IMR-90 (cell line): ENCODE results near the gene ZNF800. TPM values are rescaled to one million over a fixed set of nuclear protein-coding genes. Genes with fewer than 3 reads are reported as not detected.

Experiments
- ATAC-seq: fragments of 200-7000 bp; cut with Tn5 transposase; 2 replicates; pipeline ENCODE4 v1.9.1; 2020; ENCODE audit warnings: low read depth, mild to moderate bottlenecking, moderate library complexity
- BruUV-seq: library from RNA; stranded (reverse); fragments of 400-500 nt; replicated peaks from 2 replicates; lab custom pipeline; 2021; lab: Mats Ljungman, UMichigan
- CTCF ChIA-PET: fragments of 300-600 bp; formaldehyde crosslinking; extraction: SDS; loops from one replicate; lab custom pipeline; 2021; ENCODE audit warnings: antibody characterized with exemption; lab: Yijun Ruan, JAX
- POLR2A ChIA-PET: fragments of 300-600 bp; sonication (Branson Sonifier 250); formaldehyde crosslinking; loops from one replicate; lab custom pipeline; 2022; ENCODE audit warnings: antibody characterized with exemption; ENCODE audit not compliant: unreplicated experiment; lab: Charles Lee
- DNase-seq: peaks from one replicate; pipeline ENCODE4 v3.0.0; 2013
- H2AFZ ChIP-seq: replicated peaks from 2 replicates; pipeline ENCODE3; 2013; ENCODE audit warnings: low read length, mild to moderate bottlenecking; ENCODE audit not compliant: poor library complexity
- H2AK5ac ChIP-seq: 2 replicates; pipeline ENCODE4 v1.6.1; 2013; ENCODE audit warnings: low read depth, low read length, inconsistent platforms
- H2AK9ac ChIP-seq: replicated peaks from 2 replicates; pipeline ENCODE3; 2013; ENCODE audit warnings: mild to moderate bottlenecking, low read depth, low read length, moderate library complexity; ENCODE audit not compliant: poor library complexity
- H2BK120ac ChIP-seq: 2 replicates; pipeline ENCODE4 v1.6.1; 2013; ENCODE audit warnings: low read depth, low read length, inconsistent platforms
- H2BK15ac ChIP-seq: 3 replicates; pipeline ENCODE4 v1.6.1; 2013; ENCODE audit warnings: low read depth, low read length, inconsistent platforms
- H2BK20ac ChIP-seq: 2 replicates; pipeline ENCODE4 v1.6.1; 2013; ENCODE audit warnings: low read depth, mild to moderate bottlenecking, inconsistent platforms, low read length, moderate library complexity
- H2BK5ac ChIP-seq: 2 replicates; pipeline ENCODE4 v1.6.1; 2013; ENCODE audit warnings: mild to moderate bottlenecking, low read depth, low read length, inconsistent platforms; ENCODE audit not compliant: poor library complexity, severe bottlenecking
- H3K14ac ChIP-seq: replicated peaks from 2 replicates; pipeline ENCODE4 v1.6.1; 2013; ENCODE audit warnings: low read depth, low read length, inconsistent platforms
- H3K18ac ChIP-seq: 2 replicates; pipeline ENCODE4 v1.6.1; 2013; ENCODE audit warnings: low read depth, low read length, control low read depth
- H3K23ac ChIP-seq: 2 replicates; pipeline ENCODE4 v1.6.1; 2013; ENCODE audit warnings: low read depth, low read length, inconsistent platforms
- H3K27ac ChIP-seq: 2 replicates; pipeline ENCODE4 v1.5.1; 2013; ENCODE audit warnings: mild to moderate bottlenecking, control low read depth, low read length; ENCODE audit not compliant: insufficient read depth
- H3K27me3 ChIP-seq: 2 replicates; pipeline ENCODE4 v1.6.1; 2013; ENCODE audit warnings: low read length; ENCODE audit not compliant: control insufficient read depth, insufficient read depth
- H3K36me3 ChIP-seq: 2 replicates; pipeline ENCODE4 v1.6.1; 2013; ENCODE audit warnings: low read length, mixed read lengths; ENCODE audit not compliant: control insufficient read depth, insufficient read depth
- H3K4ac ChIP-seq: 2 replicates; pipeline ENCODE4 v1.6.1; 2013; ENCODE audit warnings: low read depth, low read length, inconsistent platforms
- H3K4me1 ChIP-seq: 2 replicates; pipeline ENCODE4 v1.6.1; 2013; ENCODE audit warnings: low read length, mixed read lengths; ENCODE audit not compliant: control insufficient read depth, insufficient read depth
- H3K4me2 ChIP-seq: 2 replicates; pipeline ENCODE4 v1.6.1; 2013; ENCODE audit warnings: low read depth, mild to moderate bottlenecking, control low read depth, low read length, moderate library complexity
- H3K4me3 ChIP-seq: 2 replicates; pipeline ENCODE4 v1.5.1; 2013; ENCODE audit warnings: low read depth, mild to moderate bottlenecking, control low read depth, low read length, moderate library complexity; ENCODE audit not compliant: insufficient read depth
- H3K56ac ChIP-seq: 2 replicates; pipeline ENCODE4 v1.6.1; 2013; ENCODE audit warnings: low read length, inconsistent platforms; ENCODE audit not compliant: insufficient read depth; ENCODE audit errors: extremely low read depth
- H3K79me1 ChIP-seq, 2 experiments: 2 replicates each; pipeline ENCODE4 v1.6.1; 2013; ENCODE audit warnings: low read length in 2 of 2, inconsistent platforms in 1 of 2, low read depth in 1 of 2
- H3K9ac ChIP-seq: 2 replicates; pipeline ENCODE4 v1.6.1; 2013; ENCODE audit warnings: low read depth, low read length, control low read depth
- H3K9me1 ChIP-seq: 2 replicates; pipeline ENCODE4 v1.6.1; 2013; ENCODE audit warnings: low read length, inconsistent platforms; ENCODE audit not compliant: insufficient read depth
- H3K9me3 ChIP-seq: 2 replicates; pipeline ENCODE4 v1.6.1; 2013; ENCODE audit warnings: low read length; ENCODE audit not compliant: control insufficient read depth, insufficient read depth
- H4K20me1 ChIP-seq: 2 replicates; pipeline ENCODE4 v1.6.1; 2013; ENCODE audit warnings: low read length, inconsistent platforms; ENCODE audit not compliant: insufficient read depth
- H4K5ac ChIP-seq: 2 replicates; pipeline ENCODE4 v1.6.1; 2013; ENCODE audit warnings: mild to moderate bottlenecking, low read depth, low read length, control low read depth
- H4K8ac ChIP-seq, 2 experiments: 2 replicates each; pipeline ENCODE4 v1.6.1; 2013; ENCODE audit warnings: low read depth in 2 of 2, low read length in 2 of 2, control low read depth in 1 of 2, inconsistent platforms in 1 of 2
- H4K91ac ChIP-seq: 2 replicates; pipeline ENCODE4 v1.6.1; 2013; ENCODE audit warnings: low read depth, low read length, inconsistent platforms; ENCODE audit not compliant: insufficient read depth
- BHLHE40 ChIP-seq: fragments of 150-350 bp; IDR thresholded peaks from 2 replicates; pipeline ENCODE4 v1.6.1; 2016; ENCODE audit warnings: mild to moderate bottlenecking, low read depth, low read length
- CEBPB ChIP-seq: IDR thresholded peaks from 2 replicates; pipeline ENCODE4 v1.6.1; 2012; ENCODE audit warnings: low read depth, low read length, improper control_type of control experiment
- CHD1 ChIP-seq: IDR thresholded peaks from 2 replicates; pipeline ENCODE4 v1.6.1; 2012; ENCODE audit warnings: low read depth, low read length, improper control_type of control experiment
- FOS ChIP-seq: fragments of 150-350 bp; IDR thresholded peaks from 2 replicates; pipeline ENCODE4 v1.6.1; 2016; ENCODE audit warnings: low read depth, low read length
- MAFK ChIP-seq: IDR thresholded peaks from 2 replicates; pipeline ENCODE4 v1.6.1; 2012; ENCODE audit warnings: low read depth, low read length, improper control_type of control experiment
- MAZ ChIP-seq: IDR thresholded peaks from 2 replicates; pipeline ENCODE4 v1.6.1; 2012; ENCODE audit warnings: low read depth, mild to moderate bottlenecking, low read length, improper control_type of control experiment, moderate library complexity, borderline replicate concordance
- MXI1 ChIP-seq: IDR thresholded peaks from 2 replicates; pipeline ENCODE4 v1.6.1; 2012; ENCODE audit warnings: low read depth, mild to moderate bottlenecking, low read length, moderate library complexity, borderline replicate concordance
- NFE2L2 ChIP-seq: fragments of 150-350 bp; IDR thresholded peaks from 2 replicates; pipeline ENCODE4 v1.6.1; 2016; ENCODE audit warnings: low read depth, mild to moderate bottlenecking, low read length
- POLR2A ChIP-seq: IDR thresholded peaks from 2 replicates; pipeline ENCODE4 v1.6.1; 2012; ENCODE audit warnings: mild to moderate bottlenecking, low read depth, low read length
- RAD21 ChIP-seq: IDR thresholded peaks from 2 replicates; pipeline ENCODE4 v1.6.1; 2012; ENCODE audit warnings: low read length, improper control_type of control experiment
- RCOR1 ChIP-seq: IDR thresholded peaks from 2 replicates; pipeline ENCODE4 v1.6.1; 2012; ENCODE audit warnings: mild to moderate bottlenecking, low read length, improper control_type of control experiment; ENCODE audit not compliant: insufficient replicate concordance
- RFX5 ChIP-seq: IDR thresholded peaks from 2 replicates; pipeline ENCODE4 v1.8.0; 2012; ENCODE audit warnings: low read depth, mild to moderate bottlenecking, low read length, moderate library complexity
- SMC3 ChIP-seq: fragments of 150-350 bp; IDR thresholded peaks from 2 replicates; pipeline ENCODE4 v1.6.1; 2016; ENCODE audit warnings: low read depth, mild to moderate bottlenecking, antibody characterized with exemption, low read length, moderate library complexity
- WGBS, 2 experiments: methylation state at CpG; one replicate each; pipeline versions ENCODE4 v1.1.5 to v1.1.7; 2013; ENCODE audit warnings: missing lambda C conversion rate in 2 of 2; ENCODE audit not compliant: insufficient read length in 1 of 2; ENCODE audit errors: extremely low coverage in 2 of 2; 5-methylcytosine and 5-hydroxymethylcytosine counted together
- dilution Hi-C: fragments of 300-500 bp; cut with HindIII; formaldehyde crosslinking; loops from one replicate; pipeline ENCODE4 v1.14.3; 2018; ENCODE audit warnings: low sequenced_read_pairs; ENCODE audit not compliant: unreplicated experiment
- in situ Hi-C: fragments of 300-500 bp; cut with MboI; formaldehyde crosslinking; loops from 3 replicates; pipeline ENCODE4 v1.14.3; 2019; ENCODE audit warnings: low sequenced_read_pairs, inconsistent platforms, mixed read lengths
- intact Hi-C: fragments of 100-400 bp; cut with micrococcal nuclease; formaldehyde crosslinking; loops from 2 replicates; pipeline ENCODE4 v1.10.0; 2022
- polyA plus RNA-seq, 3 experiments: library from polyadenylated mRNA; depleted of rRNA; stranded (reverse); fragments of >200 nt; gene quantifications; 2 replicates each; pipeline ENCODE4 v1.2.3, GENCODE V29; 2012; ENCODE audit warnings: low replicate concordance in 1 of 3
- total RNA-seq: library from RNA; depleted of rRNA; stranded (reverse); fragments of >200 nt; gene quantifications from 2 replicates; pipeline ENCODE4 v1.2.3, GENCODE V29; 2012
- TF ChIP-seq, protein P1 (sequence below): fragments of 150-350 bp; IDR thresholded peaks from 2 replicates; pipeline ENCODE4 v1.6.1; 2017; ENCODE audit warnings: mild to moderate bottlenecking, antibody characterized with exemption, low read length, low read depth
- TF ChIP-seq, protein P2 (sequence below): conservative IDR thresholded peaks from 2 replicates; pipeline ENCODE4 v1.5.1; 2012; ENCODE audit warnings: mild to moderate bottlenecking, low read depth, low read length, improper control_type of control experiment
- TF ChIP-seq, protein P3 (sequence below): fragments of 150-350 bp; IDR thresholded peaks from 2 replicates; pipeline ENCODE4 v1.6.1; 2016; ENCODE audit warnings: low read depth, mild to moderate bottlenecking, low read length, moderate library complexity, borderline replicate concordance

The ZNF800 gene
- total and polyA plus RNA-seq, 2 of the 4 experiments (the other 2 are of a cell fraction): 6.9 to 13.1 TPM

DNA sequence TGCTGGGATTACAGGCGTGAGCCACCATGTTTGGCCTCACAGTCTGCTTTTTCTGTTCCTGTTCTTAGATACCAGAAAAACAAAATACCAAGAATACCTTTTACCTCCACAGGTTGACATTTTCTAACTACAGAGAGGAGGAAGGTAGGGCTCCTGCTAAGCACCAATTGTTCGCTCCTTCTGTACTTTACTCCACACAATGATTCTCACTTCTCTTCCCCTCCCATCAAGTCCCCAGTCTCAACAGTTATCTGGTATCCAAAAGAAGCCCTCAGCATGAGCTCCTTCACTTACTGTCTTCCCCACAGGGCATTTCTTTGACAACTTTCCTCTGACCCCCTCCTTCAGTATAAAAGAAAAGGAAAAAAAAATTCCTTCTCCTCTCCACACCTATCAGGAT is 47.7 kb upstream of the ZNF800 start:
- ATAC-seq (no peak), DNase-seq (no peak)
- Histone ChIP-seq H3K23ac (no peak overlapping the region), H2AFZ (no peak overlapping the region), H3K79me1 (no peaks in the 10 kb centered on the region), H3K36me3 (no peaks in the 10 kb centered on the region), H3K4ac (no peak overlapping the region), H3K4me1 (peaks cover 3% of the 10 kb centered on the region; the same call in 1 of the 2 replicates), H2AK5ac (no peak overlapping the region), H2BK15ac (no peak overlapping the region), H3K9me3 (no peaks in the 10 kb centered on the region), H3K27ac (no peak overlapping the region), H4K5ac (no peak overlapping the region), H2BK20ac (no peak overlapping the region), H3K18ac (no peak overlapping the region), H3K4me3 (no peak overlapping the region), H2AK9ac (no peak overlapping the region), H3K9me1 (no peaks in the 10 kb centered on the region; the same call in 1 of the 2 replicates), H2BK120ac (no peak overlapping the region), H2BK5ac (no peak overlapping the region), H4K91ac (no peak overlapping the region), H3K14ac (no peak overlapping the region), H4K20me1 (no peaks in the 10 kb centered on the region), H3K9ac (no peak overlapping the region), H3K56ac (no peak overlapping the region), H3K27me3 (no peaks in the 10 kb centered on the region; the same call in 1 of the 2 replicates), H4K8ac (no peak overlapping the region), H3K4me2 (no peak overlapping the region)
- TF ChIP-seq MAFK (no peak), MAZ (no peak), SMC3 (no peak), FOS (no peak), BHLHE40 (no peak), RCOR1 (no peak), RAD21 (no peak), CHD1 (no peak), MXI1 (no peak), RFX5 (no peak), NFE2L2 (no peak), CEBPB (no peak), POLR2A (no peak)
- TF ChIP-seq, protein P1, sequence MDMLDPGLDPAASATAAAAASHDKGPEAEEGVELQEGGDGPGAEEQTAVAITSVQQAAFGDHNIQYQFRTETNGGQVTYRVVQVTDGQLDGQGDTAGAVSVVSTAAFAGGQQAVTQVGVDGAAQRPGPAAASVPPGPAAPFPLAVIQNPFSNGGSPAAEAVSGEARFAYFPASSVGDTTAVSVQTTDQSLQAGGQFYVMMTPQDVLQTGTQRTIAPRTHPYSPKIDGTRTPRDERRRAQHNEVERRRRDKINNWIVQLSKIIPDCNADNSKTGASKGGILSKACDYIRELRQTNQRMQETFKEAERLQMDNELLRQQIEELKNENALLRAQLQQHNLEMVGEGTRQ: no peak
- TF ChIP-seq, protein P2, sequence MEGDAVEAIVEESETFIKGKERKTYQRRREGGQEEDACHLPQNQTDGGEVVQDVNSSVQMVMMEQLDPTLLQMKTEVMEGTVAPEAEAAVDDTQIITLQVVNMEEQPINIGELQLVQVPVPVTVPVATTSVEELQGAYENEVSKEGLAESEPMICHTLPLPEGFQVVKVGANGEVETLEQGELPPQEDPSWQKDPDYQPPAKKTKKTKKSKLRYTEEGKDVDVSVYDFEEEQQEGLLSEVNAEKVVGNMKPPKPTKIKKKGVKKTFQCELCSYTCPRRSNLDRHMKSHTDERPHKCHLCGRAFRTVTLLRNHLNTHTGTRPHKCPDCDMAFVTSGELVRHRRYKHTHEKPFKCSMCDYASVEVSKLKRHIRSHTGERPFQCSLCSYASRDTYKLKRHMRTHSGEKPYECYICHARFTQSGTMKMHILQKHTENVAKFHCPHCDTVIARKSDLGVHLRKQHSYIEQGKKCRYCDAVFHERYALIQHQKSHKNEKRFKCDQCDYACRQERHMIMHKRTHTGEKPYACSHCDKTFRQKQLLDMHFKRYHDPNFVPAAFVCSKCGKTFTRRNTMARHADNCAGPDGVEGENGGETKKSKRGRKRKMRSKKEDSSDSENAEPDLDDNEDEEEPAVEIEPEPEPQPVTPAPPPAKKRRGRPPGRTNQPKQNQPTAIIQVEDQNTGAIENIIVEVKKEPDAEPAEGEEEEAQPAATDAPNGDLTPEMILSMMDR: no peak
- TF ChIP-seq, protein P3, sequence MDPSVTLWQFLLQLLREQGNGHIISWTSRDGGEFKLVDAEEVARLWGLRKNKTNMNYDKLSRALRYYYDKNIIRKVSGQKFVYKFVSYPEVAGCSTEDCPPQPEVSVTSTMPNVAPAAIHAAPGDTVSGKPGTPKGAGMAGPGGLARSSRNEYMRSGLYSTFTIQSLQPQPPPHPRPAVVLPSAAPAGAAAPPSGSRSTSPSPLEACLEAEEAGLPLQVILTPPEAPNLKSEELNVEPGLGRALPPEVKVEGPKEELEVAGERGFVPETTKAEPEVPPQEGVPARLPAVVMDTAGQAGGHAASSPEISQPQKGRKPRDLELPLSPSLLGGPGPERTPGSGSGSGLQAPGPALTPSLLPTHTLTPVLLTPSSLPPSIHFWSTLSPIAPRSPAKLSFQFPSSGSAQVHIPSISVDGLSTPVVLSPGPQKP: no peak
- POLR2A ChIA-PET: no interaction called here
- in situ Hi-C loops: no loop called here
- intact Hi-C loops: loop anchor here (10.0 kb wide), 1 partner anchor 635 kb away; no protein-coding TSS in a partner anchor
- no TSS peak for BruUV-seq
- no CpG with 5 or more reads among the region's 2 CpGs for WGBS, 2 experiments
- CTCF ChIA-PET: no interaction called here
- dilution Hi-C loops: no loop called here
